HepG2 (cell line): ENCODE measurements around the gene L3MBTL1. TPM values are rescaled to one million over a fixed set of nuclear protein-coding genes. Genes with fewer than 3 reads are reported as not detected.

ENCODE experiments used
- CHD4 ChIP-seq: fragments of 200-600 bp; sonication (generic); IDR thresholded peaks from 2 replicates; pipeline ENCODE4 v1.7.0; 2017; ENCODE audit warnings: mild to moderate bottlenecking, low read length, borderline replicate concordance
- EED ChIP-seq: sonication (generic); formaldehyde crosslinking; IDR thresholded peaks from 2 replicates; pipeline ENCODE4 v1.5.0; 2020; ENCODE audit warnings: mild to moderate bottlenecking, missing genetic modification reagents
- ERF ChIP-seq: IDR thresholded peaks from 2 replicates; pipeline ENCODE4 v1.6.1; 2018; ENCODE audit warnings: missing biosample characterization, missing genetic modification reagents
- ESRRA ChIP-seq: sonication (generic); formaldehyde crosslinking; IDR thresholded peaks from 2 replicates; pipeline ENCODE4 v1.5.1; 2020; ENCODE audit warnings: mild to moderate bottlenecking, low read depth, missing genetic modification reagents
- FOSL1 ChIP-seq: sonication (generic); formaldehyde crosslinking; IDR thresholded peaks from 2 replicates; pipeline ENCODE4 v1.9.0; 2021; ENCODE audit warnings: missing genetic modification reagents, borderline replicate concordance
- FOXA3 ChIP-seq: IDR thresholded peaks from 2 replicates; pipeline ENCODE4 v1.6.1; 2016; ENCODE audit warnings: missing genetic modification reagents, missing compliant biosample characterization
- GTF3A ChIP-seq: sonication (generic); formaldehyde crosslinking; conservative IDR thresholded peaks from 2 replicates; pipeline ENCODE4 v1.4.0; 2020; ENCODE audit warnings: mild to moderate bottlenecking, missing genetic modification reagents
- HIVEP1 ChIP-seq: sonication (generic); formaldehyde crosslinking; IDR thresholded peaks from 2 replicates; pipeline ENCODE4 v1.4.0; 2020; ENCODE audit warnings: mild to moderate bottlenecking, missing genetic modification reagents
- MED8 ChIP-seq: sonication (generic); formaldehyde crosslinking; IDR thresholded peaks from 2 replicates; pipeline ENCODE4 v1.8.1; 2023; ENCODE audit warnings: mild to moderate bottlenecking, missing genetic modification reagents; ENCODE audit not compliant: insufficient replicate concordance
- NCOA1 ChIP-seq: sonication (generic); formaldehyde crosslinking; IDR thresholded peaks from 2 replicates; pipeline ENCODE4 v1.9.0; 2021; ENCODE audit warnings: missing genetic modification reagents
- NRL ChIP-seq: sonication (generic); formaldehyde crosslinking; IDR thresholded peaks from 2 replicates; pipeline ENCODE4 v1.5.0; 2020; ENCODE audit warnings: missing genetic modification reagents, mild to moderate bottlenecking, moderate library complexity, borderline replicate concordance
- SALL2 ChIP-seq: sonication (generic); formaldehyde crosslinking; IDR thresholded peaks from 2 replicates; pipeline ENCODE4 v1.8.1; 2023; ENCODE audit warnings: mild to moderate bottlenecking, missing genetic modification reagents, inconsistent platforms
- SCMH1 ChIP-seq: sonication (generic); formaldehyde crosslinking; IDR thresholded peaks from 2 replicates; pipeline ENCODE4 v1.9.0; 2021; ENCODE audit warnings: missing genetic modification reagents, mild to moderate bottlenecking, borderline replicate concordance
- SMYD3 ChIP-seq: sonication (generic); formaldehyde crosslinking; IDR thresholded peaks from 2 replicates; pipeline ENCODE4 v1.8.1; 2023; ENCODE audit warnings: mild to moderate bottlenecking, missing genetic modification reagents
- SRSF9 ChIP-seq: fragments of 200-400 bp; formaldehyde crosslinking; IDR thresholded peaks from 2 replicates; pipeline ENCODE4 v1.6.1; 2018; ENCODE audit warnings: borderline replicate concordance, mild to moderate bottlenecking, low read depth, low read length; ENCODE audit not compliant: insufficient read depth, poor library complexity, severe bottlenecking
- SYNCRIP ChIP-seq: fragments of 200-400 bp; formaldehyde crosslinking; IDR thresholded peaks from 2 replicates; pipeline ENCODE4 v1.6.1; 2018; ENCODE audit warnings: mild to moderate bottlenecking, low read depth, low read length; ENCODE audit not compliant: insufficient read depth
- TCF7L2 ChIP-seq: IDR thresholded peaks from 2 replicates; pipeline ENCODE4 v1.6.1; 2011; ENCODE audit warnings: mild to moderate bottlenecking, low read depth, low read length, moderate library complexity
- YY1 ChIP-seq: IDR thresholded peaks from 2 replicates; pipeline ENCODE4 v1.6.1; 2011; ENCODE audit warnings: low read length, low read depth, moderate library complexity, mild to moderate bottlenecking; ENCODE audit not compliant: insufficient read depth, insufficient replicate concordance
- ZNF251 ChIP-seq: sonication (generic); formaldehyde crosslinking; IDR thresholded peaks from 2 replicates; pipeline ENCODE4 v1.9.0; 2021; ENCODE audit warnings: mild to moderate bottlenecking, missing genetic modification reagents
- ZNF343 ChIP-seq: sonication (generic); formaldehyde crosslinking; IDR thresholded peaks from 2 replicates; pipeline ENCODE4 v1.4.0; 2020; ENCODE audit warnings: mild to moderate bottlenecking, missing genetic modification reagents
- ZNF430 ChIP-seq: sonication (generic); formaldehyde crosslinking; IDR thresholded peaks from 2 replicates; pipeline ENCODE4 v1.9.0; 2021; ENCODE audit warnings: mild to moderate bottlenecking, missing genetic modification reagents
- ZNF44 ChIP-seq: sonication (generic); formaldehyde crosslinking; IDR thresholded peaks from 2 replicates; pipeline ENCODE4 v1.5.1; 2020; ENCODE audit warnings: mild to moderate bottlenecking, missing genetic modification reagents
- ZNF550 ChIP-seq: sonication (generic); formaldehyde crosslinking; IDR thresholded peaks from 2 replicates; pipeline ENCODE4 v1.4.0; 2020; ENCODE audit warnings: mild to moderate bottlenecking, missing genetic modification reagents, borderline replicate concordance
- ZNF562 ChIP-seq: sonication (generic); formaldehyde crosslinking; IDR thresholded peaks from 2 replicates; pipeline ENCODE4 v1.8.0; 2022; ENCODE audit warnings: missing genetic modification reagents, borderline replicate concordance
- ZNF768 ChIP-seq: sonication (generic); formaldehyde crosslinking; IDR thresholded peaks from 2 replicates; pipeline ENCODE4 v1.4.0; 2020; ENCODE audit warnings: missing genetic modification reagents
- ZNF839 ChIP-seq: sonication (generic); formaldehyde crosslinking; IDR thresholded peaks from 2 replicates; pipeline ENCODE4 v1.4.0; 2020; ENCODE audit warnings: missing genetic modification reagents, mild to moderate bottlenecking, borderline replicate concordance
- ZNF850 ChIP-seq: sonication (generic); formaldehyde crosslinking; conservative IDR thresholded peaks from 2 replicates; pipeline ENCODE4 v1.9.0; 2021; ENCODE audit warnings: mild to moderate bottlenecking, missing genetic modification reagents
- polyA plus RNA-seq, 8 experiments: library from polyadenylated mRNA; depleted of rRNA in 3 of 8; stranded (reverse) in 7 of 8; unstranded in 1 of 8; fragments of >200 nt; fragmentation: Illumina TruSeq in 4 of 8; extraction: Trizol in 4 of 8; gene quantifications; 2 replicates each; pipeline versions ENCODE4 v1.2.1 to v1.2.3, GENCODE V29; 2011 to 2016; ENCODE audit warnings: low read depth in 4 of 8, missing spikeins in 1 of 8, mixed read lengths in 1 of 8; ENCODE audit not compliant: insufficient read depth in 1 of 8
- total RNA-seq, 5 experiments: library from RNA; depleted of rRNA; stranded (reverse); fragments of >200 nt; fragmentation: Illumina TruSeq; extraction: Trizol; gene quantifications; 2 replicates each; pipeline ENCODE4 v1.2.3, GENCODE V29; 2016; ENCODE audit warnings: low read depth in 1 of 5
- TF ChIP-seq, protein P1 (sequence below): sonication (generic); formaldehyde crosslinking; IDR thresholded peaks from 2 replicates; pipeline ENCODE4 v1.4.0; 2020; ENCODE audit warnings: missing genetic modification reagents

Gene L3MBTL1
- total and polyA plus RNA-seq, 2 of the 13 experiments (the other 11 are each of a cell fraction or from before 2014, with no cell fraction given), result 9.0 to 17.8 TPM

DNA sequence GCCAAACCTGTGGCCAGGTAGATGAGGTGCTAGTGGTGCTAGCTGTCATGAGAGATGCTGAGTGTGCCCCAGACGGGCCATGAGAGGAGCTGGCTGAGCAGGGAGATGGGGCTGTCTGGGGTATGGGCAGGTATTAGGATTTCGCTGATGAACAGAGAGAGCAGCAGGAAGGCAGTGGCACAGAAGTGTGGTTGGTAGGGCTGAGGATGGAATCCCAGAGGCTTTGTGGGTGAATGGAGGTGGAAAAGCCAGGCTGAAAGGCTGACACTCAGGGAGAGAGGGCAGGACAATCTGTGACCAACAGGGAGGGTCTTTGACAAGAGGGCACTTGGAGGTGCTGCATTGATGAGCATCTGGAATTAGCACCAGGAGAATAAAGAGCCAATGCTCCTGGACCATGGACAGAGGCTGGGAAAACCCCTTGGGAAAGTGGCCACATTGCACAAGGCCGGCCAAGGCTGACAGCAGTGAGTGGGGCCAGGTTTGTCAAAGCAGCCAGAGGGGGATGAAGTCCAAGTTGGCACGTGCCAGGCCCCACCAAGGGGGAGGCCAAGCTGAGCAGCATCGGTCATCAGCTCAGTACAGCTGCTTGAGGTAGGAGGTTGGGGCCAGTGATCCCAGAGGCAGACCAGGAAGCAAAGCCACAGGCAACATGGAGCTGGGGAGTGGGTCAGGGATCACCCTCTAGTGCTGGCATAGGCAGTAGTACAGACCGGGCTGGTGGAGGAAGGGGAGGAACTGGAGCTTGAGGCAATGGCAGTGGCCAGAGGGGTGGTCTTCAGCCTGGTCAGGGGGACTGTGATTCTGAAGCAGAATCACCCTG, 31.6 kb downstream of the L3MBTL1 start (continued):
- TF ChIP-seq FOSL1 (0 out of 2 replicates have a peak, but pooled peaks have one; percentile 19), GTF3A (CRISPR knock-in tag) (no peak), MED8 (no peak), ZNF343 (CRISPR knock-in tag) (no peak), NCOA1 (CRISPR knock-in tag) (no peak), SALL2 (CRISPR knock-in tag) (peak; percentile 59; the same call in 1 of the 2 replicates), ESRRA (no peak), ZNF839 (CRISPR knock-in tag) (0 out of 2 replicates have a peak, but pooled peaks have one; percentile 22), SMYD3 (CRISPR knock-in tag) (no peak), ERF (no peak), NRL (CRISPR knock-in tag) (peak; percentile 86), ZNF44 (no peak), ZNF430 (CRISPR knock-in tag) (peak; percentile 10; the same call in 1 of the 2 replicates), ZNF768 (CRISPR knock-in tag) (peak; percentile 49; the same call in 1 of the 2 replicates), ZNF251 (CRISPR knock-in tag) (no peak), CHD4 (no peak), YY1 (no peak), ZNF550 (CRISPR knock-in tag) (no peak), ZNF562 (CRISPR knock-in tag) (no peak), ZNF850 (0 out of 2 replicates have a peak, but pooled peaks have one; percentile 20), SYNCRIP (no peak), SCMH1 (CRISPR knock-in tag) (peak; percentile 41; the same call in 1 of the 2 replicates), FOXA3 (CRISPR knock-in tag) (no peak), SRSF9 (no peak), EED (no peak), HIVEP1 (CRISPR knock-in tag) (peak; percentile 55; the same call in 1 of the 2 replicates), TCF7L2 (no peak)
- TF ChIP-seq, protein P1, sequence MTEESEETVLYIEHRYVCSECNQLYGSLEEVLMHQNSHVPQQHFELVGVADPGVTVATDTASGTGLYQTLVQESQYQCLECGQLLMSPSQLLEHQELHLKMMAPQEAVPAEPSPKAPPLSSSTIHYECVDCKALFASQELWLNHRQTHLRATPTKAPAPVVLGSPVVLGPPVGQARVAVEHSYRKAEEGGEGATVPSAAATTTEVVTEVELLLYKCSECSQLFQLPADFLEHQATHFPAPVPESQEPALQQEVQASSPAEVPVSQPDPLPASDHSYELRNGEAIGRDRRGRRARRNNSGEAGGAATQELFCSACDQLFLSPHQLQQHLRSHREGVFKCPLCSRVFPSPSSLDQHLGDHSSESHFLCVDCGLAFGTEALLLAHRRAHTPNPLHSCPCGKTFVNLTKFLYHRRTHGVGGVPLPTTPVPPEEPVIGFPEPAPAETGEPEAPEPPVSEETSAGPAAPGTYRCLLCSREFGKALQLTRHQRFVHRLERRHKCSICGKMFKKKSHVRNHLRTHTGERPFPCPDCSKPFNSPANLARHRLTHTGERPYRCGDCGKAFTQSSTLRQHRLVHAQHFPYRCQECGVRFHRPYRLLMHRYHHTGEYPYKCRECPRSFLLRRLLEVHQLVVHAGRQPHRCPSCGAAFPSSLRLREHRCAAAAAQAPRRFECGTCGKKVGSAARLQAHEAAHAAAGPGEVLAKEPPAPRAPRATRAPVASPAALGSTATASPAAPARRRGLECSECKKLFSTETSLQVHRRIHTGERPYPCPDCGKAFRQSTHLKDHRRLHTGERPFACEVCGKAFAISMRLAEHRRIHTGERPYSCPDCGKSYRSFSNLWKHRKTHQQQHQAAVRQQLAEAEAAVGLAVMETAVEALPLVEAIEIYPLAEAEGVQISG (CRISPR knock-in tag), result peak; percentile 65; the same call in 1 of the 2 replicates
